ENCODE results near the gene ZNF784.
"Not testable (repeated sequence)": the region's sequence is repeated elsewhere in the genome, so short reads cannot be mapped to it uniquely, and the experiment has no call there.

ZNF784 gene

DNA sequence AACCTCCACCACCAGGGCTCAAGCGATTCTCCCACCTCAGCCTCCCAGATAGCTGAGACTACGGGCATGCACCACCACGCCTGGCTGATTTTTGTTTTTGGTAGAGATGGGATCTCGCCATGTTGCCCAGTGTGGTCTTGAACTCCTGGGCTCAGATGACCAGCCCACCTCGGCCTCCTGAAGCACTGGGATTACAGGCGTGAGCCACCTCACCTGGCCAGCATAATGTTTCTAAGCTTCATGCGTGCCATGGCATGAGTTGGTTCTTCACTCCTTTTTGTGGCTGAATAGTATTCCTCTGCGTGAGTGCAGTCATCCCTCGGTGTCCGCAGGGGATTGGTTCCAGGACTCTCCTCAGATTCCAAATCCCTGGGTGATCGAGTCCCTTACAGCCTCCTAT, 39.5 kb downstream of the ZNF784 start:
- TF ChIP-seq, protein P1, sequence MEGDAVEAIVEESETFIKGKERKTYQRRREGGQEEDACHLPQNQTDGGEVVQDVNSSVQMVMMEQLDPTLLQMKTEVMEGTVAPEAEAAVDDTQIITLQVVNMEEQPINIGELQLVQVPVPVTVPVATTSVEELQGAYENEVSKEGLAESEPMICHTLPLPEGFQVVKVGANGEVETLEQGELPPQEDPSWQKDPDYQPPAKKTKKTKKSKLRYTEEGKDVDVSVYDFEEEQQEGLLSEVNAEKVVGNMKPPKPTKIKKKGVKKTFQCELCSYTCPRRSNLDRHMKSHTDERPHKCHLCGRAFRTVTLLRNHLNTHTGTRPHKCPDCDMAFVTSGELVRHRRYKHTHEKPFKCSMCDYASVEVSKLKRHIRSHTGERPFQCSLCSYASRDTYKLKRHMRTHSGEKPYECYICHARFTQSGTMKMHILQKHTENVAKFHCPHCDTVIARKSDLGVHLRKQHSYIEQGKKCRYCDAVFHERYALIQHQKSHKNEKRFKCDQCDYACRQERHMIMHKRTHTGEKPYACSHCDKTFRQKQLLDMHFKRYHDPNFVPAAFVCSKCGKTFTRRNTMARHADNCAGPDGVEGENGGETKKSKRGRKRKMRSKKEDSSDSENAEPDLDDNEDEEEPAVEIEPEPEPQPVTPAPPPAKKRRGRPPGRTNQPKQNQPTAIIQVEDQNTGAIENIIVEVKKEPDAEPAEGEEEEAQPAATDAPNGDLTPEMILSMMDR (IDR thresholded peaks at IDR 0.05; ENCODE audit: low read length, missing control alignments): no peak
- H3K4me3 ChIP-seq (replicated peaks; ENCODE audit: low read depth, low read length): no peak overlapping the region
- DNase-seq (ENCODE audit: low read depth): no peak

DNA sequence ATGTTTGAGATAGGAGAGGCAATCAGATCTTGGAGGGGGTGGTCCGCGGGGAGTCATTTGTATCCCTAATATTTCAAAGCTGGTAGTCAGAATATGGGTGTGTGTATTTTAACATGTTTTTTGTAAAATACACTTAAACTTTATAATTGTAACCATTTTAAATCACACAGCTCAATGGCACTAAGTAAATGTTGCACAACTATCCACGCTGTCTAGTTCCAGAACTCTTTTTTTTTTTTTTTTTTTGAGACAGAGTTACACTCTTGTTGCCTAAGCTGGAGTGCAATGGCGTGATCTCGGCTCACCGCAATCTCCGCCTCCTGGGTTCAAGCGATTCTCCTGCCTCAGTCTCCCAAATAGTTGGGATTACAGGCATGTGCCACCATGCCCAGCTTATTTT, 40.5 kb downstream of the ZNF784 start:
- not testable (repeated sequence) for H3K4me3 ChIP-seq (replicated peaks; ENCODE audit: low read depth, low read length); DNase-seq (ENCODE audit: low read depth)

DNA sequence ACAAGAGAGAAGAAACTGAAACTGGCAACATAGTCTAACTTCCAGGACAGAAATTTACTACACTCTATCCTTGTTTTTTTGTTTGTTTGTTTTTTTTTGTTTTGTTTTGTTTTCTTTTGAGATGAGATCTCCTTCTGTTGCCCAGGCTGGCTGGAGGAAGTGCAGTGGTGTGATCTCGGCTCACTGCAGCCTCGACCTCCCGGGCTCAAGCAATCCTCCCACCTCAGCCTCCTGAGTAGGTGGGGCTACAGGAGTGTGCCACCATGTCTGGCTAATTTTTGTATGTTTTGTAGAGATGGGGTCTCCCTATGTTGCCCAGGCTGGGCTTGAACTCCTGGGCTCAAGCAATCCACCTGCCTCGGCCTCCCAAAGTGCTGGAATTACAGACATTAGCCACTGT, 42.1 kb downstream of the ZNF784 start:
- not testable (repeated sequence) for DNase-seq (ENCODE audit: low read depth); H3K4me3 ChIP-seq (replicated peaks; ENCODE audit: low read depth, low read length)

DNA sequence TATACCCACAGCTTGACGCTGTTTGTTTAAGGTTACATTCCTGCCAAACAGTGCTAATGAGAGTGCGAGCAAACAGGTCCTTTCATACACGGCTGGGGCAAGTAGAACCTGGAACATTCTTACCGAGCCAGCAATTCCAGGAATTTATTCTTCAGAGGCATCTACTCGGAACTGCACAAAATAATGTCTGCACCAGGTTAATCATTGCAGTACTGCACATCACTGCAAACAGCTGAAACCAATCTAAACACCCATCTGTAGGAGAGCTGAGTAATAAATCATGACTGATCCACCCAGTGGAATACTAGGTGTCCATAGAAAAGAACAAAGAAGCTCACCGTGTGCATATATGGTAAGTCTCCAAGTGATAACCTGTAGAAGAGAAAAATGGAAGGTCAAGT, 42.5 kb downstream of the ZNF784 start:
- no peak for DNase-seq (ENCODE audit: low read depth)
- TF ChIP-seq, protein P1 (IDR thresholded peaks at IDR 0.05; ENCODE audit: low read length, missing control alignments): no peak
- H3K4me3 ChIP-seq (replicated peaks; ENCODE audit: low read depth, low read length): no peak overlapping the region

DNA sequence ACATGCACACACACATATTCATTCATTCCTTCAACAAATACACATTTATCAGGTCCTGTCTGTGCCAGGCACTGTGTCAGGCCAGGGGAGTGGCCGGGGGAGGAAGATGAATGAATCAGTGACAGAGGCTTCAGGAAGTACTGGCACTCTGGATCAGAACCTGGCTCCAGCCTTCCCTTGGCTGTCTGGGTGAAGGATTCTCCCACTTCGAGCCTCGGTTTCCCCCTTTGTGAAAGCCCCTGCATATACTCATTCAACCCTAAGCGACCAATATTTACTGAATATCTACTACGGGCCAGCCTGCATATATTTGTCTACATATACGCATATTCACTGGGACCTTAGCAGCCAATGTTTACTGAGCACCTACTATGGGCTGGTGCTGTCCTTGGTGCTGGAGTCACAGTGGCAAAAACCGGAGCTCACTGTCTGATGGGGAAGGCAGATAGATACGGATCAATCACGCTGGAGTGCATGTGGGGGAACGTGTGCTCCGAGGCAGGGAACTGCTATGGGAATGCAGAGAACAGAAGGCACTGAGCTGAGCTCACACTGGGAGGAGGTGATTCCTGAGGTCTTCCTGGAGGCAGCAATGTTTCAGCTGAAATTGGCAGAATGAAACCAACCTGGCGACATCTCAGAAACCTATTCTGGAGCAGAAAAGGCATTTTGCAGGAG, 43.1 kb downstream of the ZNF784 start:
- DNase-seq (ENCODE audit: low read depth): no peak
- TF ChIP-seq, protein P1 (IDR thresholded peaks at IDR 0.05; ENCODE audit: low read length, missing control alignments): no peak
- H3K4me3 ChIP-seq (replicated peaks; ENCODE audit: low read depth, low read length): peak overlapping the region; percentile 93

DNA sequence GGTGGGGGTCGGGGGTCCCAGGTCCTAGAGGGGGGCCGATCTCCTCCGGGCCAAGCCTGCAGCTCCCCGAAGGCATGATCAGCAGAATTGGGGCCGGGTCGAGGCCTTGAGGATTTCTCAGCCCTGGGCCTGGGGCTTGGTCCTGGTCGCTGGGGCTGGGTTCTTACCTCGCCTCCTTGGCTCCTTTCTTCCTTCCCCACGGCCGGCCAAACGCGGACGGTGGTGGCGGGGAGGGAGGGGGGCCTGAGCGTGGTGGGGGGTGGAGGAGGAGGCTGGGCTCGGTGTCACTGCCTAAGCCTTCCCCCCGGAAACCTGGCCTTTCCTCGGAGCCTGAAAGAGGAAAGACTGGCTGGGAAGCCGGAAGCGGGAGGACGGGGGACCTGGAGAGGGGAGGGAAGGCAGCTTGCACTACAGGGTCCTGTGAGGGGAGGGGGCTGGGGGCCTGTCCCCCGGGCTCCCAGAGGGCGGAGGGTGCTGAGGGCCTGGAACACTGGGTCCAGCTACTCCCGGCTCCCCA, 43.7 kb downstream of the ZNF784 start, which contains the start of gene ZNF579:
TSS of gene ZNF579 (minus strand) at position 221 of the 517 bp plus-strand sequence. CDS start 1,209 bp downstream, outside the sequence.
- DNase-seq (ENCODE audit: low read depth): peak; percentile 95
- TF ChIP-seq, protein P1 (IDR thresholded peaks at IDR 0.05; ENCODE audit: low read length, missing control alignments): no peak
- H3K4me3 ChIP-seq (replicated peaks; ENCODE audit: low read depth, low read length): peak within 1 kb of the TSS; percentile 93

DNA sequence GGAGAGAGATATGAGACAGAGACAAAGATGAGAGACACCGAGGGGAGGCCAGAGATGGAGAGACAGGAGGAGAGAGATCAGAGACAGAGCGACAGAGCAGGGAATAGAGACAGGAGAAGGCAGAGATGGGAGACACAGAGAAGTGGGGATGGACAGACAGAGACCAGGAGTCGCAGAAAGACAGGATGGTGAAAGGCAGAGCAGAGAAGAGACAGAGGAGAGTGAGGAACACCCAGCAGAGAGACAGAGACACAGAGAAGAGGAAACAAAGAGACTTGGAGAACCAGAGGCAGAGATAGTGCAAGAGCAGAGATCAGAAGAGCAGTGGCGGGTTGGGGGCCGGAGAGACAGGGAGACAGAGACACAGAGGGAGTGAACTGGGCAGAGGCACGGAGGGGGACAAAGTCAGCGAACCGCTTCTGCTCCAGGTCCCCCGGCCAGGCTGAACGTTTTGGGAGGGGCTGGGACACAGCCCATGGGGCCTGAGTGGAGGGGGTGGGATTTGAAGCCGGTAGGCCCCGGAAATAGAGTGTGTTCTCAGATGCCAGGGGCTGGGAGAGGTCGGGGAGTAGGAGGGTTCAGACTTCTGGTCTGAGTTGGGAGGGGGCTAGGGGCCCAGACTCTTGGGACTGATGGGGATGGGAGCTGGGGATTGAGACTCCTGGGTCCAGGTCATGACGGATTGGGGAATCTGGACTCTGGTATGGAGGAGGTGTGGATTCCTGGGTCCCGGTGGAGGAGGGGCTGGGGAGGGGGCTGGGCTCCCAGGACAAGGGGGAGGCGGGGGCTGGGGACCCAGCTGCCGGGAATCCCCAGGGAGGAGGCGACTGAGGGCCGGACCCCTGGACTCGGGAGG, 44.4 kb downstream of the ZNF784 start:
- TF ChIP-seq, protein P1 (IDR thresholded peaks at IDR 0.05; ENCODE audit: low read length, missing control alignments): no peak
- peak overlapping the region; percentile 93 for H3K4me3 ChIP-seq (replicated peaks; ENCODE audit: low read depth, low read length)
- peak; percentile 37 for DNase-seq (ENCODE audit: low read depth)

Measured in fibroblast of pulmonary artery (primary cell).